Kidney epithelial cell (primary cell): Measurements from ENCODE around the gene EXOSC5. TPM values are rescaled to one million over a fixed set of nuclear protein-coding genes. Genes with fewer than 3 reads are reported as not detected.

Experiments
- DNase-seq: peaks from one replicate; pipeline ENCODE4 v3.0.0-alpha.2; 2010; ENCODE audit warnings: low read depth
- H3K27me3 ChIP-seq: 2 replicates; pipeline ENCODE4 v1.6.0; 2011; ENCODE audit warnings: low read length; ENCODE audit not compliant: control insufficient read depth, insufficient read depth
- H3K36me3 ChIP-seq: 2 replicates; pipeline ENCODE4 v1.5.1; 2011; ENCODE audit warnings: low read length; ENCODE audit not compliant: control insufficient read depth, insufficient read depth
- H3K4me3 ChIP-seq: 2 replicates; pipeline ENCODE4 v1.5.1; 2011; ENCODE audit warnings: low read depth, mild to moderate bottlenecking, control low read depth, low read length
- total RNA-seq: library from RNA; depleted of rRNA; stranded (reverse); fragments of >200 nt; gene quantifications from 2 replicates; pipeline ENCODE4 v1.2.3, GENCODE V29; 2015
- TF ChIP-seq, protein P1 (sequence below): IDR thresholded peaks from 2 replicates; pipeline ENCODE4 v1.5.1; 2011; ENCODE audit warnings: mild to moderate bottlenecking, moderate library complexity, low read length, control low read depth, inconsistent platforms; ENCODE audit not compliant: insufficient read depth, poor library complexity, severe bottlenecking

The EXOSC5 gene
- total RNA-seq, 1 donor from 2014 or later, result 27.0 TPM

DNA sequence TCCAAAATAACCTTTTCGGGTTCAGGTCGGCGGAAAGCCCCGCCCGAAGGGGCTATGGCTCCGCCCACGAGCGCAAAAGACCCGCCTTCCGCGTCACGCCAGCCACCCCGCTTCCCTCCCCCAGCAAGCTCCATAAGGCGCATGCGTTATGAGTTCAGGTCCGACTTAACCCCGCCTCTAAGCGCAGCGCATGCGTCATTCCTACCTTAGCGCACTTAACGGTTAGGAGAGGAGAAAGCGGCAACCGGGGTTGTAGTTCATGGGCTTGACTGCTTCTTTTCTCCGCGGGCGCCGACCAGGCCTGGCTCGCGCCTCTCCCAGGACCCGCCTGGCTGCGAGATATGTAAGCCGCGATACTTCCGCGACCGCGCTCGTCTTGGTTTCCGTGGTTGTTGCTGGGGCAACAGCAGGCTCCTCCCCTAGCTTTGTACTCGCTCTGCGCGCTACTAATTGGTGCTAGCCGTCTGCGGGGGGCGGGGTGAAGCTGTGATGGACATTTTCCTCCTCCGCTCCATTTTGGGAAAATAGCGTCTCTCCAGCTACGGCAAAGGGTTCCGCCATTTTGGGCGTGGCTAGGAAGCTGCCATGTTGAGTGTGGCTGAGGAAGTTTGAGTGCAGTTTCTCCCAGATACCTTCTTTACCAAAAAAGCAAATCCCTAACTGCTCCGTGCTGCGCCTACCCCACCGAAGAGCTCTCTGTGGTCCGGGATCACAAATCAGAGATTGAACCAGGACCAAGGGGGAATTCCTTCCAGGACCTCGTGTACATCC, 33.2 kb downstream of the EXOSC5 start, which contains the start of gene B9D2:
TSS of gene B9D2 (minus strand) at position 397 of the 771 bp plus-strand sequence. CDS start 630 bp downstream, outside the sequence.
- Histone ChIP-seq H3K4me3 (peak within 1 kb of the TSS; percentile 68), H3K27me3 (no peaks in the 10 kb centered on the region), H3K36me3 (no peaks in the 10 kb centered on the region)
- peak; percentile 84 for DNase-seq
- TF ChIP-seq, protein P1, sequence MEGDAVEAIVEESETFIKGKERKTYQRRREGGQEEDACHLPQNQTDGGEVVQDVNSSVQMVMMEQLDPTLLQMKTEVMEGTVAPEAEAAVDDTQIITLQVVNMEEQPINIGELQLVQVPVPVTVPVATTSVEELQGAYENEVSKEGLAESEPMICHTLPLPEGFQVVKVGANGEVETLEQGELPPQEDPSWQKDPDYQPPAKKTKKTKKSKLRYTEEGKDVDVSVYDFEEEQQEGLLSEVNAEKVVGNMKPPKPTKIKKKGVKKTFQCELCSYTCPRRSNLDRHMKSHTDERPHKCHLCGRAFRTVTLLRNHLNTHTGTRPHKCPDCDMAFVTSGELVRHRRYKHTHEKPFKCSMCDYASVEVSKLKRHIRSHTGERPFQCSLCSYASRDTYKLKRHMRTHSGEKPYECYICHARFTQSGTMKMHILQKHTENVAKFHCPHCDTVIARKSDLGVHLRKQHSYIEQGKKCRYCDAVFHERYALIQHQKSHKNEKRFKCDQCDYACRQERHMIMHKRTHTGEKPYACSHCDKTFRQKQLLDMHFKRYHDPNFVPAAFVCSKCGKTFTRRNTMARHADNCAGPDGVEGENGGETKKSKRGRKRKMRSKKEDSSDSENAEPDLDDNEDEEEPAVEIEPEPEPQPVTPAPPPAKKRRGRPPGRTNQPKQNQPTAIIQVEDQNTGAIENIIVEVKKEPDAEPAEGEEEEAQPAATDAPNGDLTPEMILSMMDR, result no peak

DNA sequence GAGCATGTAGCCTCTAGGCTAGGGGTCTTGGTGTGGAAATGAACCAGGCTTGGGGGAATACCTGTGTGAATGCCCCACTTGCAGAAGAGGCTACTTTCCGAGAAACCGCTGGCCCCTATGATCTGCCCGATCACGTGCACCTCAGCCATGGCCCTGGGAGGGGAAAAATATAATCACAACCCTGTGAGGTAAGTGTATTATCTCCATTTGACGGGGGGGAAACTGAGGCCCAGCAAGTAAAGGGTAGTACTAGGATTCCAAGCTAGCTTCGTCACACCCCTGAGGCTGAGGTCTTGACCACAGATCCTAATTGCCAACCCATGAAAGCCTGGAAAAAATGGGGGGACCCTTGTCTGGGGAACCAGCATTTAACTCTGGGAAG, 33.8 kb downstream of the EXOSC5 start:
- Histone ChIP-seq H3K27me3 (no peaks in the 10 kb centered on the region), H3K36me3 (no peaks in the 10 kb centered on the region), H3K4me3 (peak overlapping the region; percentile 68)
- TF ChIP-seq, protein P1, result no peak
- no peak for DNase-seq

DNA sequence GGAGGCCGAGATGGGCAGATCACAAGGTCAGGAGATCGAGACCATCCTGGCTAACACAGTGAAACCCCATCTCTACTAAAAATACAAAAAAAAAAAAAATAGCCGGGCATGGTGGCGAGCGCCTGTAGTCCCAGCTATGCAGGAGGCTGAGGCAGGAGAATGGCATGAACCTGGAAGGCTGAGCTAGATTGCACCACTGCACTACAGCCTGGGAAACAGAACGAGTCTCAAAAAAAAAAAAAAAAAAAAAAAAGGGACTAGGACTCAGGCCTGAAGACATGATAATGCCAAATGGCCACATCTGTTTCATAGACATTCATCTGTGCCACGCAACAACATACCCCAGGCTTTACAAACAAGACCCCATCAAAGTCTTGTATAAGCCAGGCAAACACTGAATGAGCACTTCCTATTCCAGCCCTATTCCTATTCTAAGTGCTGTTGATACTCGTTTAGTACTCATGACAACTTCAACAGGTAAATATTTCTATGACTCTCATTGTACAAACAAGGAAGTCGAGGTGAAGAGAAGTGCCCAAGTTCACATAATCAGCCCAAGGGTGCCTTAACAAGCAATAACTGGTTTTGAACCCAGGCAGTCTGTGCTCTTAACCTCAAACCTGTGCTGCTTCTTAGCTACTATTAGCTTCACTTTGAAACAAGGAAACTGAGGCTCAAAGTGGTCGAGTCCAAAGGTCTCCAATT, 34.9 kb downstream of the EXOSC5 start:
- Histone ChIP-seq H3K4me3 (no peak overlapping the region), H3K36me3 (no peaks in the 10 kb centered on the region), H3K27me3 (no peaks in the 10 kb centered on the region)
- TF ChIP-seq, protein P1, result no peak
- no peak for DNase-seq

DNA sequence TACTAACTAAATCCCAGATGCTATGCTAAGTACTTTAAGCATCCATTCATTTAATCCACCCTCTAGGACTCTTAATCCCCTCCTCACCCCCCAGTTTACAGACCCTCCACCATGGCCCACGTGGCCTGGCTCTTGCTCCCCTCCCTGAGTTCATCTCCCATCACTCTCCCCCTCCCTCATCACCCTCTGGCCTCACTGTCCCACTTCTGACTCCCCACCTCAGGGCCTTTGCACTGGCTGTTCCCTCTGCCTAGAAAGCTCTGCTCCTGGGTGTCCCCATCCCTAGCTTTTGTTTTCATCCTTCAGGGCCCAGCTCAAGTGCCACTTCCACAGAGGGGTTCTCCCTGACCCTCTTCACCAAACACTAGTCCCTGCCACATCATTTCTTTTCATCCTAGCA, 37.4 kb downstream of the EXOSC5 start:
- Histone ChIP-seq H3K4me3 (no peak overlapping the region), H3K36me3 (no peaks in the 10 kb centered on the region), H3K27me3 (no peaks in the 10 kb centered on the region)
- DNase-seq, result no peak
- TF ChIP-seq, protein P1, result no peak

DNA sequence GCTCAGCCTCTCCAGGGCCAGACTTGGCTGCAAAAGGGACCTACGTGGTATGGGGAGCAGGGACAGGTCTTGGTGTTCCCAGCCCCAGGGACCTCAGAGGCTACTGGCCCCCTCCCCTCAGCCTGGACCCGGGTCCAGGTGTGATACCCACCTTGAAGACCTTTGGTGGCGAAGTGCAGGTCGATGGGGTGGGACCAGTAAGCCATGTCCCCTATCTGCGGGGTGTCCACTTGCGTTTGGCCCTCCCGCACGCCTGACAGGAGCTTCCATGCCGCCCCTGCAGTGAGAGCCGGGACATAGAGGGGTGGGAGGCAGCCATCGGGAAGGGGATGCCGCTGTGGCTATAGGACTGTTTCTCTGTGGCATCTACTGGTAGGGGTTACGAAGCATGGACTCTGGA, 39.4 kb downstream of the EXOSC5 start:
- TF ChIP-seq, protein P1, result no peak
- Histone ChIP-seq H3K36me3 (no peaks in the 10 kb centered on the region), H3K27me3 (no peaks in the 10 kb centered on the region), H3K4me3 (no peak overlapping the region)
- no peak for DNase-seq
